K562 treated with DMSO at 1 percent for 48 hours (cell line): ENCODE measurements around the gene RAP2B. TPM values are rescaled to one million over a fixed set of nuclear protein-coding genes. Genes with fewer than 3 reads are reported as not detected.

ENCODE experiments used
- total RNA-seq: library from RNA; unstranded; fragments of 300-600 nt; gene quantifications from 2 replicates; pipeline ENCODE4 v1.2.3, GENCODE V29; 2022; ENCODE audit warnings: low replicate concordance; ENCODE audit errors: extremely low read depth

RAP2B gene
- not detected in 2 replicates for total RNA-seq

DNA sequence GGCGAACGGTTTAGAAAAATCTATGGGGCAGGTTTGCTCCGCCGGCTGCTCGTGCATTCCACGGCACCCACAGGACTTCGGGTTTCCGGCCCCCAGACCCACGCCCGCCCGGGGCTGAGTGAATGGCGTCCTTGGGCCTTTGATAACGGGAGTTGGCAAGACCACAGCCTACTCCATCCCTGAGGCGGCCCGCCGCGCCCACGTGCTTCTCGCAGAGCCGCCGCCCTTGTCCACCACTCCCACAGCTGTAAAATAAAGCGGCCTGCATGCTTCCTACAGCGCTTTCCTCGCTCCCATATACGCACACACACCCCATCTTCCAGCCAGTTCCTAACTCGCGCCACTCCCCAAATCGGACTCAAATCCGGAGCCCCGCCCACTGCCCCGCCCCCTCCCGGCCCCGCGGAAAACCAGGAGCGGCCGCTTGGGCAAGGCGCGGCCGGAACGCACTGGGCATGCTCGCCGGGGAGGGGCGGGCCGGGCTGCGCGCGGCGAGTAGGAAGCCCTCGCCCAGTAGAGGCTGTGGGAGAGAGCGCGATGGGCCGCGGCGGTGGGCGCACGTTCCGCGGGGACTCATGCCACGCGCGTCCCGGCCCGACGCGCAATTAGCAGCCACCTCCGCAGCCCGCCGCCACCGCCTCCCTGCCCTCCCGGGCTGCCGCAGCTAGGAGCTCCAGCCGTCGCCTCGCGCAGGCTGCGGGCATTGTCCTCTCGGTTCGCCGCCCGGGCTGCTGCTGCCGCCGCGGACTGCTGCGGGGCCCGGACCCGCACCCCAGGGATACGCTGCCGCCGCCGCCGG is at the start of gene RAP2B:
Gene RAP2B (plus strand): TSS at position 513 of the 799 bp plus-strand sequence. CDS start 468 bp downstream, outside the sequence.

